Parathyroid adenoma (tissue), 2 donors: ENCODE data around the gene MAP3K6.
A peak's percentile ranks its signal among the peaks of the same experiment; 100 is the strongest.

Experiments
- H2AFZ ChIP-seq: fragments of 300-600 bp; sonication (generic); one replicate; pipeline ENCODE4 v1.7.0; 2017; ENCODE audit warnings: antibody characterized with exemption, mild to moderate bottlenecking
- H3K27ac ChIP-seq: fragments of 300-600 bp; sonication (generic); one replicate; pipeline ENCODE4 v1.7.0; 2017
- H3K27me3 ChIP-seq: fragments of 300-600 bp; sonication (generic); one replicate; pipeline ENCODE4 v1.7.0; 2017; ENCODE audit warnings: low read length; ENCODE audit not compliant: control insufficient read depth, insufficient read depth
- H3K36me3 ChIP-seq: fragments of 300-600 bp; sonication (generic); one replicate; pipeline ENCODE4 v1.7.0; 2017; ENCODE audit warnings: low read length; ENCODE audit not compliant: control insufficient read depth, insufficient read depth
- H3K4me1 ChIP-seq: fragments of 300-600 bp; sonication (generic); one replicate; pipeline ENCODE4 v1.7.0; 2017; ENCODE audit warnings: control low read depth
- H3K4me2 ChIP-seq: fragments of 300-600 bp; sonication (generic); one replicate; pipeline ENCODE4 v1.7.0; 2017; ENCODE audit warnings: low read length
- H3K4me3 ChIP-seq: fragments of 300-600 bp; sonication (generic); one replicate; pipeline ENCODE4 v1.7.0; 2017; ENCODE audit warnings: low read depth, low read length
- H3K79me2 ChIP-seq: fragments of 300-600 bp; sonication (generic); one replicate; pipeline ENCODE4 v1.7.0; 2017; ENCODE audit warnings: control low read depth
- H3K9ac ChIP-seq: fragments of 300-600 bp; sonication (generic); one replicate; pipeline ENCODE4 v1.7.0; 2017; ENCODE audit warnings: mild to moderate bottlenecking
- H3K9me3 ChIP-seq: fragments of 300-600 bp; sonication (generic); one replicate; pipeline ENCODE4 v1.7.0; 2017; ENCODE audit warnings: low read length; ENCODE audit not compliant: control insufficient read depth
- TF ChIP-seq, protein P1 (sequence below): fragments of 300-600 bp; sonication (generic); IDR thresholded peaks from one replicate; pipeline ENCODE4 v1.7.0; 2017; ENCODE audit warnings: antibody characterized with exemption, mild to moderate bottlenecking
- donor health status: primary hyperparathyroidism.

Gene MAP3K6

DNA sequence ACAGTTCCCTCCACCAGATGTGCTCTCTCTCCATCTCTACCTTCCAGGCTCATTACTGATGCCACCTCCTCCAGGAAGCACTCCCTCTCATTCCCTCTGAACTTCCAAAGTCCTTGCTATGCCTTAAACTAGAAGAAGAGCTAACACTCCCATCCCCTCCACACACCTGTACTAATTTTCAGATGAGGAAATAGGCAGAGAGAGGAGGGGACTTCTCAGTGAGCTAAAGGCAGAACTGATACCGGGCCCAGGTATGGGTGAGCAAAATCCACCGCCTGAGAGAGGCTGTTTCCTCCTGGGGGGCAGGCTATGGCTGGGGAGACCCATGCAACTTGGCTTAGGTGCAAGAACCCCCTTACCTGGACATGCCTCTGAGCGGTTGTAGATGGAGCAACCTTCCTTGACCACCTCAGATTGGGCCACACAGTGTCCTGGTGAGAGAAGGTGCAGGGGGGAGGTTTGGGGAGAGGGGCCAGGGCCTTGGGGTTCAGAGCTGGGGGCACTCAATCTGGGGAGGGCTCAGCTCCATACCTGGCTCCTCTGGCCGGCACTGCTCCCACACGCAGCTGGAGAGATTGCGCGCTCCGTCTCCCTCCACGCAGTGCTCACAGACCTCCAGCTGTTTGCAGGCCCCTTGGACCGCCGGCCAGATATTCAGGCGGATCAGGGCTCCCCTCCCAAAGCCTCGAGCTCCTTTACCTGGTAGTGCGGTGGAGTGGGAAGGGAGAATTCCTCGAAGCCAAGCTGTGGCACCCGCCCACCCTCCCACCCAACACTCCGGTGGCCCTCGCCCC lies 15.4 kb upstream of the MAP3K6 start:
- no peaks in the 10 kb centered on the region for H3K27me3 ChIP-seq
- no peaks in the 10 kb centered on the region for H3K79me2 ChIP-seq
- no peak overlapping the region for H2AFZ ChIP-seq
- no peaks in the 10 kb centered on the region for H3K36me3 ChIP-seq
- H3K4me3 ChIP-seq = no peak overlapping the region
- H3K27ac ChIP-seq = no peak overlapping the region
- H3K4me2 ChIP-seq = no peak overlapping the region
- H3K9ac ChIP-seq = no peak overlapping the region
- H3K4me1 ChIP-seq = no peaks in the 10 kb centered on the region
- TF ChIP-seq, protein P1, sequence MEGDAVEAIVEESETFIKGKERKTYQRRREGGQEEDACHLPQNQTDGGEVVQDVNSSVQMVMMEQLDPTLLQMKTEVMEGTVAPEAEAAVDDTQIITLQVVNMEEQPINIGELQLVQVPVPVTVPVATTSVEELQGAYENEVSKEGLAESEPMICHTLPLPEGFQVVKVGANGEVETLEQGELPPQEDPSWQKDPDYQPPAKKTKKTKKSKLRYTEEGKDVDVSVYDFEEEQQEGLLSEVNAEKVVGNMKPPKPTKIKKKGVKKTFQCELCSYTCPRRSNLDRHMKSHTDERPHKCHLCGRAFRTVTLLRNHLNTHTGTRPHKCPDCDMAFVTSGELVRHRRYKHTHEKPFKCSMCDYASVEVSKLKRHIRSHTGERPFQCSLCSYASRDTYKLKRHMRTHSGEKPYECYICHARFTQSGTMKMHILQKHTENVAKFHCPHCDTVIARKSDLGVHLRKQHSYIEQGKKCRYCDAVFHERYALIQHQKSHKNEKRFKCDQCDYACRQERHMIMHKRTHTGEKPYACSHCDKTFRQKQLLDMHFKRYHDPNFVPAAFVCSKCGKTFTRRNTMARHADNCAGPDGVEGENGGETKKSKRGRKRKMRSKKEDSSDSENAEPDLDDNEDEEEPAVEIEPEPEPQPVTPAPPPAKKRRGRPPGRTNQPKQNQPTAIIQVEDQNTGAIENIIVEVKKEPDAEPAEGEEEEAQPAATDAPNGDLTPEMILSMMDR = no peak
- no peaks in the 10 kb centered on the region for H3K9me3 ChIP-seq

DNA sequence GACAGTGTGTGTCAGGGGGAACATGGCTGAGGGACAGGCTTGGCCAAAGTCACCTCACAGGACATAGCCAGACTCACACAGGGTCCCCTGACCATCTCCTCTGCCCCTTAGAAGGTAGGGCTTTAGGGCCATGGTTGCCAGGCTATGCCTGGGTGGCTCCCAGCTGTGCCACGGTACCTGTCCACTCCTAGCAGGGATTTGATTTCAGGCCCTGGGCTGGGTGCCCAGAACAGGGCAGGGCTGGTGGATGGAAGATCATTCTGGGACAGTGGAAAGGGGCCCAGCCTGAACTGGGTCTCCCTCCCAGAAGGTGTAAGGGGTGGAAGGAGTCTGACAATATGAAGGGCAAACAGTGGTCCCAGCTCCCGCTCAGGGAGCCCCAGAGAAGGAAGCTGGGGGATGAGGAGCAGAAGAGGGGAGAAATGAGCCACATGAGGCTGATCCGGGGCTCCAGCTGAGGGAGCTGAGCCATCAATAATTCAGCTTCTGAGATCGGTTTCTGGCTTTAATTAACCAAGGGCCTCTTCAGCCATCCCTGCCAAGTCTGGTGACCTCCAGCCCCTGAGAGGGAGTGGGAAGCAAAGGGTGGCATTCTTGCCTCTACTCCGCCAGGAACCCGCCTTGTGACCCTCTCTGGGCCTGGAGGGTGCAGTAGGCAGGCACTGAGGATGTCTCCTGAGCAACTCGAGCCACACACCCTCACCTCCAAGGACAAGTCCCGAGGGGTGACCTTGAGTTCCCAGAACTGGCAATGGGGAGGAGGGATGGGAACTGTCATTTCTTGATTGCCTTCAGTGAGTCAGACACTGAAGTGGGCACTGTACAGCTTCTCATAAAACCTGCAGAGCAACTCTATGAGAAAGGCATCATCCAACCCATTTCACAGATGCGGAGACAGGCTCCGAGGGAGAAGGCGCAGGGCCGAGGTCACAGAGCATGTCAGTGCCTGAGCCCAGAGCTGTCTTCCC lies 14.3 kb upstream of the MAP3K6 start:
- Histone ChIP-seq H3K79me2 (no peaks in the 10 kb centered on the region), H3K4me2 (no peak overlapping the region), H3K36me3 (no peaks in the 10 kb centered on the region), H3K4me3 (no peak overlapping the region), H3K27ac (no peak overlapping the region), H3K9me3 (no peaks in the 10 kb centered on the region), H3K9ac (no peak overlapping the region), H3K4me1 (no peaks in the 10 kb centered on the region), H2AFZ (peak overlapping the region; percentile 11), H3K27me3 (no peaks in the 10 kb centered on the region)
- TF ChIP-seq, protein P1 = no peak

DNA sequence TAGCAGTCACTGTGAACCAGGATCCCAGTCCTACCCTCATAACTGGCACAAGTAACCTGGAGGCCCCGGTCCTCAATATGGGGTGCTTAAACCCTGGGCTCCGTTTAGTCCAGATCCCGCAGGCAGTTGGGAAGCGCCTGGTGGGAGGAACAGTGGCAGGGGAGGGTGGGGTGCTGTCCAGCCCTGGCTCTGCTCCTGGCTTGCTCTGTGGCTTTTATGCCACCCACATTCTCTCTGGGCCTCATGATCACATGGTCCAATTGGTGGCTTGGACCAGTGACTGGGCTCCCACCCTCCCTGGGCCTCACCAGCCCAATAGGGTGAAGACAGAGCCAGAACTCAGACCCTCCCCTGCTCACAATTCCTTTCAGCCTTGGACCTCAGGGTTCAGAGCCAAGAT lies 13.5 kb upstream of the MAP3K6 start:
- no peaks in the 10 kb centered on the region for H3K36me3 ChIP-seq
- no peaks in the 10 kb centered on the region for H3K4me1 ChIP-seq
- H3K9me3 ChIP-seq = no peaks in the 10 kb centered on the region
- no peaks in the 10 kb centered on the region for H3K79me2 ChIP-seq
- H2AFZ ChIP-seq = no peak overlapping the region
- no peak overlapping the region for H3K4me2 ChIP-seq
- no peak overlapping the region for H3K27ac ChIP-seq
- no peaks in the 10 kb centered on the region for H3K27me3 ChIP-seq
- TF ChIP-seq, protein P1 = no peak
- H3K9ac ChIP-seq = no peak overlapping the region
- no peak overlapping the region for H3K4me3 ChIP-seq

DNA sequence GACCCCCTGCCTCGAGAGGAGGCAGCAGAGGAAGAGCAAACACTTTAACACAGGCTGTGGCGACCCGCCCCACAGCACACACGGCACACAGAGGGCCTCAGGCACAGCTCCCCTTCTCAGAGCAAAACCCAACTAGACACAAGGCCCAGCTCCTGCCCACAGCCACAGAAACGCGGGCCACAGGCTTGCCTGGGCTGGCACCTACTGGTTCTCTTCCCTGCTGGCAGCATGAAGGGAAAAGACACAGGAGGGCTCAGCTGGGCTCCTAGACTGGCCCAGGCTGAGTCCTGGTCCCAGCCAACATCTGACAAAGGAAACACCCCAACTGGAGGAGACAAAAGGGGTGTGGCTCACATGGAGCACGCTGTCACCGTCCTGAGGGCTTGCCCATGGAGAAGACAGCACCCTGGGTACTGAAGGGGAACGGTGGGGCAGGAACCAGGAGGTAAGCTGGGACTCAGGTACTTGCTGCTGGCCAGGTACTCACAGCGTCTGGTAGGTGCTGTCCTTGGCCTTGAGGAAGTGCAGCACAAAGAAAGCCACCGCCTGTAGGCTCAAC lies 12.9 kb upstream of the MAP3K6 start:
- Histone ChIP-seq H3K4me3 (no peak overlapping the region), H3K79me2 (no peaks in the 10 kb centered on the region)
- TF ChIP-seq, protein P1 = no peak

More for the DNA sequence above, 12.9 kb upstream of the MAP3K6 start:
- Histone ChIP-seq H3K4me1 (no peaks in the 10 kb centered on the region), H3K9me3 (no peaks in the 10 kb centered on the region), H3K4me2 (no peak overlapping the region), H3K36me3 (no peaks in the 10 kb centered on the region), H3K27ac (no peak overlapping the region), H3K27me3 (no peaks in the 10 kb centered on the region), H3K9ac (no peak overlapping the region), H2AFZ (no peak overlapping the region)
